Measurements from ENCODE around the gene ADGRL3.

ADGRL3 gene

DNA sequence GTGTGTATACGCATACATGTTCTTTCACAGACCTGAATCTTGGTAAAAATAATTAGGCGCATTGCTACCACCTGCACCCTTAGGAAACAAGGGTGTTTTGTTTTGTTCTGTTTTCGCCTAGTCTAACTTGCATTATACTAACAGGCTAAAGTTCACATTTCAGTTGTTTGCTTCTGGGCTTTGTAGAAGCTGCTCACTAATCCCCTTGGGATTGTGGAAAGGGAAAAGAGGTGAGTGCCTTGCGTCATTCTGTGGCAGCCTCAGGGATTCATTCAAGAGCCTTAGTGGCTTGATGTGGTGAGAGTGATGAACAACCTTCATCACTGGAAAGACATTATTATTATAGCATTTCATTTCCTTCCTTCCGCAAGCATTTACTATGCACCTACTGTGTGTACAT lies 331.1 kb downstream of the ADGRL3 start:
- H3K4me3 ChIP-seq (ENCODE audit: low read depth, low read length): no peak overlapping the region
- TF ChIP-seq, protein P1, sequence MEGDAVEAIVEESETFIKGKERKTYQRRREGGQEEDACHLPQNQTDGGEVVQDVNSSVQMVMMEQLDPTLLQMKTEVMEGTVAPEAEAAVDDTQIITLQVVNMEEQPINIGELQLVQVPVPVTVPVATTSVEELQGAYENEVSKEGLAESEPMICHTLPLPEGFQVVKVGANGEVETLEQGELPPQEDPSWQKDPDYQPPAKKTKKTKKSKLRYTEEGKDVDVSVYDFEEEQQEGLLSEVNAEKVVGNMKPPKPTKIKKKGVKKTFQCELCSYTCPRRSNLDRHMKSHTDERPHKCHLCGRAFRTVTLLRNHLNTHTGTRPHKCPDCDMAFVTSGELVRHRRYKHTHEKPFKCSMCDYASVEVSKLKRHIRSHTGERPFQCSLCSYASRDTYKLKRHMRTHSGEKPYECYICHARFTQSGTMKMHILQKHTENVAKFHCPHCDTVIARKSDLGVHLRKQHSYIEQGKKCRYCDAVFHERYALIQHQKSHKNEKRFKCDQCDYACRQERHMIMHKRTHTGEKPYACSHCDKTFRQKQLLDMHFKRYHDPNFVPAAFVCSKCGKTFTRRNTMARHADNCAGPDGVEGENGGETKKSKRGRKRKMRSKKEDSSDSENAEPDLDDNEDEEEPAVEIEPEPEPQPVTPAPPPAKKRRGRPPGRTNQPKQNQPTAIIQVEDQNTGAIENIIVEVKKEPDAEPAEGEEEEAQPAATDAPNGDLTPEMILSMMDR (IDR thresholded peaks at IDR 0.05; ENCODE audit: insufficient read depth, low read depth, low read length, missing control alignments): no peak
- DNase-seq (ENCODE audit: low read depth): no peak

DNA sequence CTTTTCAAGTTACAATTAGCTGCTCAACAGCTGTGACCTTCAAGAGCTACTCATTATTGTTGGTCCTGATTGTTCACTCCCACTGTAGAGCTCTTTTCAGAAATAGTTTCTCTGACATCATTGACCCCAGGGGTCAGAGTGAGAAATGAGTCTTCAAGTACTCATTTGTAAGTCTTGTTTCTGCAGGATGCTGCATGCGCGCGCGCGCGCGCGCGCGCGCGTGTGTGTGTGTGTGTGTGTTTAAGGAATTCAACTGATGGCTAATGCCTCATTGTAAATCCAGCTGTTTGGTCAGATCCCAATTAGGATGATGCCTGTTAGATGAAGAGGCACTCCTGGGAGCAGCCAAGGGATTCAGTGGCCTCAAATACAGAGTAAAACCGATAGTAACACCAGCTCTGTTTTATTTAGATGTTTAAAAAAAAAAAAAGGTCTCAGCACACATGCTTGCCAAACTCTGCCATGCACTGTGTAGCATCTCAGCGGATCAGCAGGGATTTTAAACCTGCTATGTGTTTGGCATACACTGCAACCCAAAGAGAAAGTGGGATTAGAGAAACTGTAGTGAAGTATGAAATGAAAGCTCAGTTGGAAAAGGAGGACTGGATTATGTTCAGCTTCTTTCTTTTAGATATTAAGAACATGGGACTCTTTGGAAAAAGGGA lies 332.3 kb downstream of the ADGRL3 start:
- TF ChIP-seq, protein P1 (IDR thresholded peaks at IDR 0.05; ENCODE audit: insufficient read depth, low read depth, low read length, missing control alignments): no peak
- no peak overlapping the region for H3K4me3 ChIP-seq (ENCODE audit: low read depth, low read length)
- no peak for DNase-seq (ENCODE audit: low read depth)

DNA sequence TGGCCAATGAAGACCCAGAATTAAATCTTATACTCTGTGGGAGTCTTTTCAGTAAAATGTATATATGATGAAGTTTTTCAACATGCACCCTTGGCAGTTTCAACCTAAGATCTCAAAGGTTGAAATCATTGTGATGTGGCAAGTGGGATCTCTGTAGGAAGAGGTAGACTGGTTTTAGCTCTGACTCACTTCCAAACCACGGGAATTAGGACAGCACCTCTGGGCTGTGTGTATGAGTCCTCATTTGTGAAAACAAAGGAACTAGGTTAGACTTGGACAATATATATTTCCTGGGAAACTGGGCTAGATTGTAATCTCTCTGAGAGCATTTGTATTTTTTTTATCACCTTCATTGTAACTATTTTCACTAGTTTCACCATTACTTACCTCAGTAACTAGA lies 333.0 kb downstream of the ADGRL3 start:
- no peak for DNase-seq (ENCODE audit: low read depth)
- TF ChIP-seq, protein P1 (IDR thresholded peaks at IDR 0.05; ENCODE audit: insufficient read depth, low read depth, low read length, missing control alignments): no peak
- H3K4me3 ChIP-seq (ENCODE audit: low read depth, low read length): no peak overlapping the region

DNA sequence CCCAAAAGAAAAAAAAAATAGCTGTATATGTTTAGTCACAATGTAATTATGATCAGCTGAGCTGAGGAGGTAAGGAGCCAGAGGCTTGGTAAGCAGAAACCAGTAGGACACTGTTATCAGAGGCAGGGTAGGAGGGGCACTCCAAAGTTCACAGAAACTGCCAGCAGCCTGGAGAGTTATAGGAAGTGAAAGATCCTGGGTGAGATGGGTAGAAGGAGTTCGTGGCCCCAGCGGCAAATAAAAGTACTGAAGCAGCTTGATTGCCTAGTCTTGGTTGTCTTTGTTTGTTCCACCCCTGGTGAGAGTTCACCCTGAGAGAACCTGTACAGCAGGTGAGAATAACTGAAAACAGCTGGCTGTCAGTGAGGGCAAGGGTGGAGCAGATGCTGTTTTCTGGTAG lies 340.8 kb downstream of the ADGRL3 start:
- no peak for DNase-seq (ENCODE audit: low read depth)
- TF ChIP-seq, protein P1 (IDR thresholded peaks at IDR 0.05; ENCODE audit: insufficient read depth, low read depth, low read length, missing control alignments): no peak
- no peak overlapping the region for H3K4me3 ChIP-seq (ENCODE audit: low read depth, low read length)

DNA sequence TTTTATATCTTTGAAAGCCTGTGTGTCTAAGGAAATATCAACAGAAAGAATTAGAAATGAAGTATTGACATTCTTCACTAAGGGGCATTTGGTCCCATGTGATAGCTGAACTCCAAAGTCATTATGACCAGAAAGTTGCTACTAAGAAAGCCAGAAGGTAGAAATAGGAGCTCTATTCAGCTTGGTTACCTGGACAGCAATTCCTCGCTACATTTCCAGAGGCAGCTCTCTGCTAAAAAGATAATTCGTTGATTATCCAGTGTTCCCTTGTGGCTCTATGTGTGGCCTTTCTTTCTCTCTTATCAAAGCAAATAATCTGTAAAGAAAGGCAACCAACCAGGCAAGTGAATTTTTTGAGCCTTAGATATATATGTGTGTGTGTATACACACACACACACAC lies 341.3 kb downstream of the ADGRL3 start:
- TF ChIP-seq, protein P1 (IDR thresholded peaks at IDR 0.05; ENCODE audit: insufficient read depth, low read depth, low read length, missing control alignments): no peak
- no peak for DNase-seq (ENCODE audit: low read depth)
- H3K4me3 ChIP-seq (ENCODE audit: low read depth, low read length): no peak overlapping the region

DNA sequence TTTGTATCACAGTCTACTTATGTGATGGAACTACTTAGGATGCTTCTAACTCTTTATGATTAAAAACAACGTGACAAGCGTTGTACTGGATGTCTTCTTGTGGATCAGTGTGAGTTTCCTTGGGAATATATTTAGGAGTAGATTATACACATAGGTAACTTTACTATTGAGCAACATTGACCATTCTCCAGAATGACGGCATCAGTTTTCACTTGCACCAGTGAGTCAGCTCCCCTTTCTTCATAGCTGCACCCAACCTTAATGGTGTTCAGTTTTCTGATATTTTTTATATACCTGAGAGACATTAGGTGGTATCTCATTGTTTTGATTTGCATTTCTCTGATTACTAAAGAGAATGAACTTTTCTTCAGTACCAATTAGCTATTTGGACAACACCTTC lies 343.9 kb downstream of the ADGRL3 start:
- H3K4me3 ChIP-seq (ENCODE audit: low read depth, low read length): no peak overlapping the region
- no peak for DNase-seq (ENCODE audit: low read depth)
- TF ChIP-seq, protein P1 (IDR thresholded peaks at IDR 0.05; ENCODE audit: insufficient read depth, low read depth, low read length, missing control alignments): no peak

DNA sequence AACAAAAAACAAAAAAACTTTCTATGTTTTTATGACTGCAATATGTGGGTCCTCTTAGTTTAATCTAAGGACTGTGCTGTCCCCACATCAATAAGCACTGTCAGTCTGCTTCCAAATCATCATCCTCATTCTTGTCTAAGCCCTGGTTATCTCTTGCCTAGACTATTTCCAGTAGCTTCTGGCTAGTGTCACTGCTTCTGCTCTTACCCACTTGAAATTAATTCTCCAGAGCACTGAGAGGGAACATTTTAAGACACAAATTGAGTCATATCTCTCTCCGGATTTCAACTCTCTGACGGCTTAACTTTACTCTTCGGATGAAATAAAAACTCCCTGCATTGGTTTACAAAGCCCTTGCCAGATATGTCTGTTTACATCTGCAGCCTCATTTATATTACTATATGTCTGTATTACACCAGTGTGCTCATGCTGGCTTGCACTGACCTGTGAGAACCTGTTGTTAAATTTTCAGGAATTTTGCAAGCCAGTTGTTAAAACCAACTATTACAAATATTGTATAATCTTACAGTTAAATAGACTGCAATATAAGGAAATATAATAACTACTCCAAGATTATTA lies 345.9 kb downstream of the ADGRL3 start:
- TF ChIP-seq, protein P1 (IDR thresholded peaks at IDR 0.05; ENCODE audit: insufficient read depth, low read depth, low read length, missing control alignments): no peak
- DNase-seq (ENCODE audit: low read depth): no peak
- H3K4me3 ChIP-seq (ENCODE audit: low read depth, low read length): no peak overlapping the region
